GM12873 (cell line): Measurements from ENCODE around the gene ZNF230.

Experiments used
- TF ChIP-seq, protein P1 (sequence below): IDR thresholded peaks from 2 replicates; pipeline ENCODE4 v1.5.1; 2012; ENCODE audit warnings: low read depth, mild to moderate bottlenecking, moderate library complexity, low read length, control low read depth; ENCODE audit not compliant: insufficient read depth; ENCODE audit errors: missing control alignments

Gene ZNF230

GRCh38 chr19:44010468-44010867 lies 7.7 kb downstream of the ZNF230 start:
- TF ChIP-seq, protein P1, sequence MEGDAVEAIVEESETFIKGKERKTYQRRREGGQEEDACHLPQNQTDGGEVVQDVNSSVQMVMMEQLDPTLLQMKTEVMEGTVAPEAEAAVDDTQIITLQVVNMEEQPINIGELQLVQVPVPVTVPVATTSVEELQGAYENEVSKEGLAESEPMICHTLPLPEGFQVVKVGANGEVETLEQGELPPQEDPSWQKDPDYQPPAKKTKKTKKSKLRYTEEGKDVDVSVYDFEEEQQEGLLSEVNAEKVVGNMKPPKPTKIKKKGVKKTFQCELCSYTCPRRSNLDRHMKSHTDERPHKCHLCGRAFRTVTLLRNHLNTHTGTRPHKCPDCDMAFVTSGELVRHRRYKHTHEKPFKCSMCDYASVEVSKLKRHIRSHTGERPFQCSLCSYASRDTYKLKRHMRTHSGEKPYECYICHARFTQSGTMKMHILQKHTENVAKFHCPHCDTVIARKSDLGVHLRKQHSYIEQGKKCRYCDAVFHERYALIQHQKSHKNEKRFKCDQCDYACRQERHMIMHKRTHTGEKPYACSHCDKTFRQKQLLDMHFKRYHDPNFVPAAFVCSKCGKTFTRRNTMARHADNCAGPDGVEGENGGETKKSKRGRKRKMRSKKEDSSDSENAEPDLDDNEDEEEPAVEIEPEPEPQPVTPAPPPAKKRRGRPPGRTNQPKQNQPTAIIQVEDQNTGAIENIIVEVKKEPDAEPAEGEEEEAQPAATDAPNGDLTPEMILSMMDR, result no peak

DNA sequence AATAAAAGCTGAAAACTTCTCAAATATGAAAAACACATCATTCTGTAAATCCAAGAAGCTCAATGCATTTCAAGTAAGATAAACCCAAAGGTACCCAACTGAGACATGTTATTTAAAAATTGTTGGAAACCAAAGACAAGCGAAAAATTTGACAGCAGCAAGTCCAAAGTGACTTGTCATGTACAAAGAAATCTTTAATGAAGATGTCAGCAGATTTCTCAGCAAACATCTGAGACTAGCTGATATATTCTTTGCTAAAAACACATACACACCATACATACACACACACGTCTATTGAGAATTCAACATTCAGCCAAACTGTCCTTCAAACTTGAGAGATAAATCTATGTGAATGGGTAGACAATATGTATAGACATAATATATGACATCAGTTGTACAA lies 16.7 kb downstream of the ZNF230 start:
- TF ChIP-seq, protein P1, result no peak

DNA sequence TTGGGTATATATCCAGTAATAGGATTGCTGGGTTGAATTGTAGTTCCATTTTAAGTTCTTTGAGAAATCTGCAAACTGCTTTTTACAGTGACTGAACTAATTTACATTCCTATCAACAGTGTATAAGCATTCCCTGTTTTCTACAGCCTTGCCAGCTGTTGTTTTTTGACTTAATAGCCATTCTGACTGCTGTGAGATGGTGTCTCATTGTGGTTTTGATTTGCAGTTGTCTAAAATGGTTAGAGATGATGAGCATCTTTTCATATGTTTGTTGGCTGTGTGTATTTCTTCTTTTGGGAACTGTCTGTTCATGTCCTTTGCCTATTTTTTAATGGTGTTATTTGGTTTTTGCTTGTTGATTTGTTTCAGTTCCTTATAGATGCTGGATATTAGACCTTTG lies 18.5 kb downstream of the ZNF230 start:
- TF ChIP-seq, protein P1, result no peak

GRCh38 chr19:44024900-44025216 lies 22.1 kb downstream of the ZNF230 start:
- TF ChIP-seq, protein P1, result no peak

GRCh38 chr19:44025217-44025936 lies 22.6 kb downstream of the ZNF230 start, which contains the start of gene ZNF222:
Gene ZNF222, plus strand, starts transcription at chr19:44025379. Its CDS starts 58 bp downstream, at chr19:44025437.
- TF ChIP-seq, protein P1, result no peak

- TF ChIP-seq, protein P1, result no peak
Measured at GRCh38 chr19:44026622-44027021, 23.9 kb downstream of the ZNF230 start.

- TF ChIP-seq, protein P1, result no peak
Measured at GRCh38 chr19:44032001-44032610, 29.3 kb downstream of the ZNF230 start.
